Activated CD8-positive, alpha-beta T cell treated with anti-CD3 and anti-CD28 coated beads for 36 hours (primary cell): ENCODE measurements around the gene CS. TPM values are rescaled to one million over a fixed set of nuclear protein-coding genes. Genes with fewer than 3 reads are reported as not detected.

Source experiments
- ATAC-seq: fragments of 200-7000 bp; cut with Tn5 transposase; one replicate; pipeline ENCODE4 v1.10.0; 2021; ENCODE audit warnings: mild to moderate bottlenecking, moderate library complexity
- CTCF ChIA-PET: fragments of 350-600 bp; sonication (Branson Sonifier 250); formaldehyde crosslinking; loops from one replicate; lab custom pipeline; 2021; ENCODE audit warnings: antibody characterized with exemption; lab: Charles Lee
- POLR2A ChIA-PET: fragments of 350-600 bp; sonication (Branson Sonifier 250); formaldehyde crosslinking; loops from one replicate; lab custom pipeline; 2021; ENCODE audit warnings: antibody characterized with exemption; lab: Charles Lee
- DNase-seq: peaks from one replicate; pipeline ENCODE4 v3.0.0-alpha.2; 2020
- H3K27ac Mint-ChIP-seq: one replicate; pipeline ENCODE4 v1.8.0; 2021; ENCODE audit warnings: mild to moderate bottlenecking, mixed read lengths
- H3K27me3 Mint-ChIP-seq: one replicate; pipeline ENCODE4 v1.8.0; 2021; ENCODE audit warnings: mixed read lengths
- H3K36me3 Mint-ChIP-seq: one replicate; pipeline ENCODE4 v1.8.0; 2021; ENCODE audit warnings: low read depth, mixed read lengths
- H3K4me1 Mint-ChIP-seq: one replicate; pipeline ENCODE4 v1.8.0; 2021; ENCODE audit warnings: low read depth, mixed read lengths
- H3K4me3 Mint-ChIP-seq: one replicate; pipeline ENCODE4 v1.8.0; 2021; ENCODE audit warnings: mild to moderate bottlenecking, moderate library complexity, mixed read lengths
- H3K9me3 Mint-ChIP-seq: one replicate; pipeline ENCODE4 v1.8.0; 2021; ENCODE audit warnings: mixed read lengths
- intact Hi-C: fragments of 100-400 bp; cut with micrococcal nuclease; formaldehyde crosslinking; loops from one replicate; pipeline ENCODE4 v1.10.0; 2022
- total RNA-seq, 2 experiments: library from RNA; stranded (reverse); gene quantifications; one replicate each; pipeline ENCODE4 v1.2.3, GENCODE V29; 2021
- TF ChIP-seq, protein P1 (sequence below): fragments of 200-600 bp; IDR thresholded peaks from one replicate; pipeline ENCODE4 v1.8.0; 2022; ENCODE audit warnings: antibody characterized with exemption, mild to moderate bottlenecking

CS gene
- total RNA-seq, 2 experiments from 2014 or later: 292 to 297 TPM

DNA sequence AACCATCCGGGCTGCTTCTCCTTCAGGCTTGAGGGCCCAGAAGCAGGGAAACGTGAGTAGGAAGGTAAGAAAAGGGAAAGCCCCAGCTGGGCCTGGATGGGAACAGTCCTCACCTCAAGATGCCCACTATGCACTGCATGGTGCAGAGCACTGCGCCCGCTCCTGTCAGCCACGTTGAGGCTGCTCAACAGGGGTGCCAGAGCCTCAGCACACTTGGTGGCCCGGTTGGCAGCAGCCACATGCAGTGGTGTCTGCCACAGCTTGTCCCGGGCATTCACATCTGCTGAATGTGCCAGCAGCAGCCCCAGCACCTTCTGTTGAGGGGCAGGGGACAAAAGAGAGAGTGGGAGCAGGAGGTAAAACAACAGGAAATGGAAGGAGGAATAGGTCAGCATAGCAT, 44.5 kb downstream of the CS start:
- TF ChIP-seq, protein P1, sequence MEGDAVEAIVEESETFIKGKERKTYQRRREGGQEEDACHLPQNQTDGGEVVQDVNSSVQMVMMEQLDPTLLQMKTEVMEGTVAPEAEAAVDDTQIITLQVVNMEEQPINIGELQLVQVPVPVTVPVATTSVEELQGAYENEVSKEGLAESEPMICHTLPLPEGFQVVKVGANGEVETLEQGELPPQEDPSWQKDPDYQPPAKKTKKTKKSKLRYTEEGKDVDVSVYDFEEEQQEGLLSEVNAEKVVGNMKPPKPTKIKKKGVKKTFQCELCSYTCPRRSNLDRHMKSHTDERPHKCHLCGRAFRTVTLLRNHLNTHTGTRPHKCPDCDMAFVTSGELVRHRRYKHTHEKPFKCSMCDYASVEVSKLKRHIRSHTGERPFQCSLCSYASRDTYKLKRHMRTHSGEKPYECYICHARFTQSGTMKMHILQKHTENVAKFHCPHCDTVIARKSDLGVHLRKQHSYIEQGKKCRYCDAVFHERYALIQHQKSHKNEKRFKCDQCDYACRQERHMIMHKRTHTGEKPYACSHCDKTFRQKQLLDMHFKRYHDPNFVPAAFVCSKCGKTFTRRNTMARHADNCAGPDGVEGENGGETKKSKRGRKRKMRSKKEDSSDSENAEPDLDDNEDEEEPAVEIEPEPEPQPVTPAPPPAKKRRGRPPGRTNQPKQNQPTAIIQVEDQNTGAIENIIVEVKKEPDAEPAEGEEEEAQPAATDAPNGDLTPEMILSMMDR: no peak
- ATAC-seq (no peak), DNase-seq (no peak)
- H3K4me1 Mint-ChIP-seq: peaks cover 19% of the 10 kb centered on the region
- H3K9me3 Mint-ChIP-seq: no peaks in the 10 kb centered on the region
- H3K27me3 Mint-ChIP-seq: no peaks in the 10 kb centered on the region
- no peak overlapping the region for H3K27ac Mint-ChIP-seq
- no peak overlapping the region for H3K4me3 Mint-ChIP-seq
- ChIA-PET POLR2A (interaction anchor here (3.5 kb wide), 1 partner anchor 33 kb away, joined by 16 read pairs; the partner anchor contains the start of gene RNF41), CTCF (interaction anchor here (0.6 to 2.4 kb wide), 6 partner anchors 9 to 443 kb away, joined by 3 to 7 read pairs (median 4); partner anchors contain the start of genes CNPY2 and SMARCC2)
- H3K36me3 Mint-ChIP-seq: peaks cover 28% of the 10 kb centered on the region
- intact Hi-C loops: loop anchor here (5.0 to 10.0 kb wide), 2 partner anchors 63 to 131 kb away; partner anchors contain the start of gene ESYT1

DNA sequence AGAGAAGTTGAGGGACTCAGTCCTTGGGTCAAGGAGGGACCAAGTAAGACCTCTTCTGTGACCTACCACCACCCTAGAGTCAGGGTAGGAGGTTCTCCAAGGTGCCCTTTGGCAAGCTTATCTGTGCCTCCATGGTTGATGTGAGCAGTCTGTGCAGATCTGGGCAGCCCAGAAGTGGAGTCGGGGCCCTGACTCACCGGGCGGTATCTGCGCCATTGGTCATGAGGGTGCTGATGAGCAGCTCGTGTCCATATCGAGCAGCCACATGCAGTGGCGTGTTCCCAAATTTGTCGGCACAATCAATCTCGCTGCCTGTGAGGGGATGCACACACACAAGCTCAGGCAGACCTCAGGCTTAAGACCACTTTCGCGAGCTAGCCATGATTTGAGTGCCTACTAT, 47.0 kb downstream of the CS start:
- H3K4me1 Mint-ChIP-seq: peaks cover 13% of the 10 kb centered on the region
- H3K27me3 Mint-ChIP-seq: no peaks in the 10 kb centered on the region
- peaks cover 31% of the 10 kb centered on the region for H3K36me3 Mint-ChIP-seq
- H3K4me3 Mint-ChIP-seq: no peak overlapping the region
- intact Hi-C loops: loop anchor here (10.0 kb wide), 1 partner anchor 128 kb away; the partner anchor contains the start of gene ESYT1
- H3K9me3 Mint-ChIP-seq: no peaks in the 10 kb centered on the region
- ATAC-seq: no peak
- POLR2A ChIA-PET: interaction anchor here (1.0 to 1.5 kb wide), 2 partner anchors 12 to 22 kb away, joined by 3 read pairs; no protein-coding TSS in a partner anchor
- DNase-seq: no peak
- H3K27ac Mint-ChIP-seq: no peak overlapping the region
- TF ChIP-seq, protein P1: no peak
- CTCF ChIA-PET: no interaction called here

DNA sequence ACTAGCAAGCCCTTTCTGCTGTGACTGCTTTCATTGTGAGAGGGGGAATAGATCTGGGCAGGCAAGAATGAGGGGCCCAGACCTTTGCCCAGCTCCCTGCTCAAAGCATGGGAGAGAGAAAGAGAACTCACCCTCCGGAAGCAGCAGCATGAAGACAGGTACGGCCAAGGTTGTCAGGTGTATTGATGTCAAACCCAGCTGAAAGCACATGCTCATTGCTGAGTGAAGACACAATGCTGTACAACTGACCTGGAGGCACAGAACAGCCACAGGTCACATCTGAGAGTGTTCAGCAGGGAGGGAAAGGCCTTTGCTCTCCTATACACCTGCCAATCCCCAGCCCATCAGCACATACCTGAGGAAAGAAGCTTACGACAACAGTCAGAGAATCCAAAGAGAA, 47.5 kb downstream of the CS start:
- peaks cover 13% of the 10 kb centered on the region for H3K4me1 Mint-ChIP-seq
- POLR2A ChIA-PET: interaction anchor here (1.0 to 1.5 kb wide), 2 partner anchors 11 to 23 kb away, joined by 3 read pairs; no protein-coding TSS in a partner anchor

DNA sequence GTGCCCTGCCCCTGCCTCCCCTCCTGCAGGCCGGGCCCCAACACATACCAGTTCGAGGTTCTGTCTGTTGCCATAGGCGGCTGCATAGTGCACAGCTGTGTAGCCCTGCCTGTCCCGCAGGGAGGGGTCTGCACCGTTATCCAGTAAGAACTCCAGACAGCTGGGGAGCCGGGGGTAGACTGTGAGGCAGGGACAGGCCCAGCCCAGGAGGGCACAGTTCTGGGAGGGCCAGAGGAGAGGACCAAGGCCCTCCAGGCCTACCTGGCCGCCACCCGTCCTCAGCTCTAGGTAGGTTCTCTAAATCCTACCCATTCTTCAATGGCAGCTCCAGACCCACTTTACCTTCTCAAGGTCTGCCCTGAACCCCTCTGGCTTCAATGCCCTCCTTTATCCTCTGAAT, 51.4 kb downstream of the CS start:
- TF ChIP-seq, protein P1: no peak

More for the DNA sequence above, 47.5 kb downstream of the CS start:
- H3K4me3 Mint-ChIP-seq: no peak overlapping the region
- peaks cover 31% of the 10 kb centered on the region for H3K36me3 Mint-ChIP-seq
- CTCF ChIA-PET: interaction anchor here (1.0 kb wide), 1 partner anchor 133 kb away, joined by 3 read pairs; no protein-coding TSS in a partner anchor
- no peak for DNase-seq
- no peaks in the 10 kb centered on the region for H3K27me3 Mint-ChIP-seq
- intact Hi-C loops: loop anchor here (10.0 kb wide), 1 partner anchor 128 kb away; the partner anchor contains the start of gene ESYT1
- ATAC-seq: no peak
- TF ChIP-seq, protein P1: no peak
- no peak overlapping the region for H3K27ac Mint-ChIP-seq
- H3K9me3 Mint-ChIP-seq: no peaks in the 10 kb centered on the region

DNA sequence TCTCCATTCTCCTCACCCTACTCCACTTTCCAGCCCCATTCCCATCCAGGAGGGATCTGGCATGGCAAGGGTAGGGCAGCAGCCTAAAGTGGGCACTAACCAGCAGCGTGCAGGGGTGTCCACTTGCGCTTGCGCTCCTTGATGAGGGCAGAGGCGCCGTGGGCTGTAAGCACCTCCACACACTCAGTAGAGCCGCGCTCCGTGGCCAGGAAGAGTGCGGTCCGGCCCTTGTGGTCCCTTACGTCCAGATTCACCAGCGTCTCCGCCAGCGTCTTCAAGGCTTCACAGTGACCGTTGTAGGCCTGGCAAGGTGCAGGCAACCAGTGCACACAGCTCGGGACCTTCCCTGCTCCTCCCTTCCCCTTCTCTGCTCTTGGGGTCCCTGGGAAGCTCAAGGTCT, 52.2 kb downstream of the CS start:
- intact Hi-C loops: no loop called here
- TF ChIP-seq, protein P1: no peak
- Mint-ChIP-seq H3K27me3 (no peaks in the 10 kb centered on the region), H3K9me3 (no peaks in the 10 kb centered on the region), H3K4me1 (no peaks in the 10 kb centered on the region), H3K36me3 (peaks cover 25% of the 10 kb centered on the region), H3K4me3 (no peak overlapping the region), H3K27ac (no peak overlapping the region)
- no peak for DNase-seq
- POLR2A ChIA-PET: interaction anchor here (0.7 to 1.6 kb wide), 4 partner anchors 8 to 19 kb away, joined by 3 to 7 read pairs (median 4); partner anchors contain the start of genes ANKRD52 and COQ10A
- CTCF ChIA-PET: interaction anchor here (0.5 kb wide), 1 partner anchor 184 kb away, joined by 3 read pairs; no protein-coding TSS in a partner anchor
- ATAC-seq: no peak

More for the DNA sequence above, 51.4 kb downstream of the CS start:
- no peaks in the 10 kb centered on the region for H3K9me3 Mint-ChIP-seq
- peaks cover 28% of the 10 kb centered on the region for H3K36me3 Mint-ChIP-seq
- DNase-seq (no peak), ATAC-seq (no peak)
- H3K27me3 Mint-ChIP-seq: no peaks in the 10 kb centered on the region
- no peak overlapping the region for H3K4me3 Mint-ChIP-seq
- POLR2A ChIA-PET: interaction anchor here (1.2 to 1.6 kb wide), 3 partner anchors 9 to 18 kb away, joined by 3 to 7 read pairs (median 5); partner anchors contain the start of genes ANKRD52 and COQ10A
- no peaks in the 10 kb centered on the region for H3K4me1 Mint-ChIP-seq
- intact Hi-C loops: no loop called here
- no peak overlapping the region for H3K27ac Mint-ChIP-seq
- CTCF ChIA-PET: interaction anchor here (0.6 kb wide), 1 partner anchor 254 kb away, joined by 3 read pairs; no protein-coding TSS in a partner anchor
